ENCODE measurements around the gene KLHL41.

Gene KLHL41

DNA sequence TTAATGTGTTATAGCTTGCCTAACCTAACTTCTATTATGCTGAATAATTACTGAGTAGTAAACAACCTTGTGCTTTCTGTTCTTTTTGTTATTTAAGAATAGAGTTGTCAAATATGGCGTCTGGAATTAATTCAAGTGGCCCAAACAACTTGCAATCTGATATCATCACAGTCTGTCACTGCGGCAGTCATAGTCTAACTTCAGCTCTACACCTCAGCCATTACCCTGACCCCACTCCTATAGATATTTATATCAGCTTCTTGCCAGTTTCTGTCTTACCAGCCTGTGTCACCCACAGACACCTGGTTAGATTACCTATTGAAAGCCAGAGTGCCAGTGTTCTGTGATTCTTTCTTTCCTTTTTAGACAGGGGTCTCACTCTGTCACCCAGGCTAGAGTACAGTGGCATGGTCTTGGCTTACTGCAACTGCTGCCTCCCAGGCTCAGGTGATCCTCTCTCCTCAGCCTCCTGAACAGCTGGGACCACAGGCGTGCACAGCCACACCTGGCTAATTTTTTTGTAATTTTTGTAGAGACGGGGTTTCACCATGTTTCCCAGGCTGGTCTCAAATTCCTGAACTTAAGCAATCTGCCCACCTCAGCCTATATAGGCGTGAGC is 14.1 kb upstream of the KLHL41 start:
- Histone ChIP-seq H3K27me3 (ENCODE audit: control insufficient read depth, insufficient read depth, low read length) (no peaks in the 10 kb centered on the region), H3K4me3 (ENCODE audit: low read depth, low read length) (no peak overlapping the region), H3K36me3 (ENCODE audit: control insufficient read depth, insufficient read depth, low read length) (no peaks in the 10 kb centered on the region), H3K9me3 (ENCODE audit: control insufficient read depth, low read length) (no peaks in the 10 kb centered on the region), H2AFZ (no peak overlapping the region), H3K9ac (no peak overlapping the region), H3K4me2 (ENCODE audit: low read length) (no peak overlapping the region), H3K79me2 (no peaks in the 10 kb centered on the region), H3K27ac (no peak overlapping the region), H3K4me1 (no peaks in the 10 kb centered on the region)
- TF ChIP-seq, protein P1, sequence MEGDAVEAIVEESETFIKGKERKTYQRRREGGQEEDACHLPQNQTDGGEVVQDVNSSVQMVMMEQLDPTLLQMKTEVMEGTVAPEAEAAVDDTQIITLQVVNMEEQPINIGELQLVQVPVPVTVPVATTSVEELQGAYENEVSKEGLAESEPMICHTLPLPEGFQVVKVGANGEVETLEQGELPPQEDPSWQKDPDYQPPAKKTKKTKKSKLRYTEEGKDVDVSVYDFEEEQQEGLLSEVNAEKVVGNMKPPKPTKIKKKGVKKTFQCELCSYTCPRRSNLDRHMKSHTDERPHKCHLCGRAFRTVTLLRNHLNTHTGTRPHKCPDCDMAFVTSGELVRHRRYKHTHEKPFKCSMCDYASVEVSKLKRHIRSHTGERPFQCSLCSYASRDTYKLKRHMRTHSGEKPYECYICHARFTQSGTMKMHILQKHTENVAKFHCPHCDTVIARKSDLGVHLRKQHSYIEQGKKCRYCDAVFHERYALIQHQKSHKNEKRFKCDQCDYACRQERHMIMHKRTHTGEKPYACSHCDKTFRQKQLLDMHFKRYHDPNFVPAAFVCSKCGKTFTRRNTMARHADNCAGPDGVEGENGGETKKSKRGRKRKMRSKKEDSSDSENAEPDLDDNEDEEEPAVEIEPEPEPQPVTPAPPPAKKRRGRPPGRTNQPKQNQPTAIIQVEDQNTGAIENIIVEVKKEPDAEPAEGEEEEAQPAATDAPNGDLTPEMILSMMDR (IDR thresholded peaks at IDR 0.05) = no peak

DNA sequence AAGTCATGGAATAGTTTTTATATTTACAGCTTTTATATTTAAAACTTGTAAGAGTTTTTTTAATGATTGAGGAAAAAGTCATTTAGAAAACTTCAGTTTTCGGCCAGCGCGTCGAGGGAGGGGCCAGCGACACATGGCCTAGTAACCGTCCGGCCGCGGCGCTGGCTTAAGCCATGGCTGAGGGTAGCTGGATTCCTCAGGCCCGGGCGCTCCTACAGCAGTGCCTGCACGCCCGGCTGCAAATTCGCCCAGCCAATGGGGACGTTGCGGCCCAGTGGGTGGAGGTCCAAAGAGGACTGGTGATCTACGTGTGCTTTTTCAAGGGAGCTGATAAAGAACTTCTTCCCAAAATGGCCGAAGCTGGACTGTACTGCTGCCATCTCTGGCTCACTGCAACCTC is 4.9 kb upstream of the KLHL41 start:
- no peaks in the 10 kb centered on the region for H3K79me2 ChIP-seq
- H2AFZ ChIP-seq = no peak overlapping the region
- no peak overlapping the region for H3K27ac ChIP-seq
- H3K27me3 ChIP-seq (ENCODE audit: control insufficient read depth, insufficient read depth, low read length) = no peaks in the 10 kb centered on the region
- TF ChIP-seq, protein P1 (IDR thresholded peaks at IDR 0.05) = no peak
- no peak overlapping the region for H3K4me3 ChIP-seq (ENCODE audit: low read depth, low read length)
- no peak overlapping the region for H3K9ac ChIP-seq
- H3K4me1 ChIP-seq = no peaks in the 10 kb centered on the region
- no peak overlapping the region for H3K4me2 ChIP-seq (ENCODE audit: low read length)
- H3K36me3 ChIP-seq (ENCODE audit: control insufficient read depth, insufficient read depth, low read length) = no peaks in the 10 kb centered on the region
- no peaks in the 10 kb centered on the region for H3K9me3 ChIP-seq (ENCODE audit: control insufficient read depth, low read length)

DNA sequence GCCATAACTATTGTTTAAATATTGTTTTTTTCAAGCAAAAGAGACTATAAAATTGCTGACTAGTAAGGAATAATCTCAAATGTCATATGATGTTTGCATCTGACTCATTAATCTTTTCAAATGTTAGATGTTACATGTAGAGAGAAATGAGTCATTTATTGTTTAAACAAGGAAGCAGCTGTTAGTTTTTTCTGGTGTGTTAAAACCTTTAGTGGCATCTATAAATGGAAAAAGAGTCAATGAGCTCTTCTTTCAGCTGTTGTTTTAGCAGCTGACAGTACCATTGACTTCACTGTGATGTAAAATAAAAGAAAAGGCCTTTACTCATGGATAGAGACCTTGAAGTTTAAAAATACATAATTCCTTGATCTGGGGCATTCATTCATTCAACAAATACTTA is 1.8 kb upstream of the KLHL41 start:
- no peak overlapping the region for H3K9ac ChIP-seq

DNA sequence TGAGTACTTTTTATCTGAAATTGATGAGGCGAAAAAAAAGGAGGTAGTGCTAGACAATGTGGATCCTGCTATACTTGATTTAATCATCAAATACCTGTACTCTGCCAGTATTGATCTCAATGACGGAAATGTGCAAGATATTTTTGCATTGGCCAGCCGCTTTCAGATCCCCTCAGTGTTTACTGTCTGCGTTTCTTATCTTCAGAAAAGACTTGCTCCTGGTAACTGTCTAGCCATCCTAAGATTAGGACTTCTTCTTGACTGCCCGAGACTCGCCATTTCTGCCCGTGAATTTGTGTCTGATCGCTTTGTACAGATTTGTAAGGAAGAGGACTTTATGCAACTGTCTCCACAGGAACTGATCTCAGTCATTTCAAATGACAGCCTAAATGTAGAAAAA is 453 bp downstream of the KLHL41 start:
- no peaks in the 10 kb centered on the region for H3K4me1 ChIP-seq
- TF ChIP-seq, protein P1 (IDR thresholded peaks at IDR 0.05) = no peak
- no peak overlapping the region for H3K4me2 ChIP-seq (ENCODE audit: low read length)
- H3K9ac ChIP-seq = no peak overlapping the region
- H3K9me3 ChIP-seq (ENCODE audit: control insufficient read depth, low read length) = no peaks in the 10 kb centered on the region
- H3K4me3 ChIP-seq (ENCODE audit: low read depth, low read length) = no peak overlapping the region
- no peak overlapping the region for H2AFZ ChIP-seq
- H3K36me3 ChIP-seq (ENCODE audit: control insufficient read depth, insufficient read depth, low read length) = no peaks in the 10 kb centered on the region
- H3K27ac ChIP-seq = no peak overlapping the region
- H3K27me3 ChIP-seq (ENCODE audit: control insufficient read depth, insufficient read depth, low read length) = no peaks in the 10 kb centered on the region
- no peaks in the 10 kb centered on the region for H3K79me2 ChIP-seq

More for the DNA sequence above, 1.8 kb upstream of the KLHL41 start:
- H3K79me2 ChIP-seq = no peaks in the 10 kb centered on the region
- H3K9me3 ChIP-seq (ENCODE audit: control insufficient read depth, low read length) = no peaks in the 10 kb centered on the region
- no peaks in the 10 kb centered on the region for H3K4me1 ChIP-seq
- H3K4me2 ChIP-seq (ENCODE audit: low read length) = no peak overlapping the region
- H2AFZ ChIP-seq = no peak overlapping the region
- H3K27me3 ChIP-seq (ENCODE audit: control insufficient read depth, insufficient read depth, low read length) = no peaks in the 10 kb centered on the region
- H3K27ac ChIP-seq = no peak overlapping the region
- H3K36me3 ChIP-seq (ENCODE audit: control insufficient read depth, insufficient read depth, low read length) = no peaks in the 10 kb centered on the region
- TF ChIP-seq, protein P1 (IDR thresholded peaks at IDR 0.05) = no peak
- H3K4me3 ChIP-seq (ENCODE audit: low read depth, low read length) = no peak overlapping the region

DNA sequence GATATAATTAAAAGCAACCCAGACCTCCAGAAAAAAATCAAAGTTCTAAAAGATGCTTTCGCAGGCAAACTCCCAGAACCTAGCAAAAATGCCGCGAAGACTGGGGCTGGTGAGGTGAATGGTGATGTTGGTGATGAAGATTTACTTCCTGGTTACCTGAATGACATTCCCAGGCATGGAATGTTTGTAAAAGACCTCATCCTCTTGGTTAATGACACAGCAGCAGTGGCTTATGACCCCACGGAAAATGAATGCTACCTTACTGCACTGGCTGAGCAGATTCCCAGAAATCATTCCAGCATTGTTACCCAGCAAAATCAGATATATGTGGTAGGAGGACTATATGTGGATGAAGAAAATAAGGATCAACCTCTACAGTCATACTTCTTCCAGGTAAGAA is 994 bp downstream of the KLHL41 start:
- Histone ChIP-seq H3K27me3 (ENCODE audit: control insufficient read depth, insufficient read depth, low read length) (no peaks in the 10 kb centered on the region), H2AFZ (no peak overlapping the region), H3K9ac (no peak overlapping the region), H3K79me2 (no peaks in the 10 kb centered on the region), H3K4me3 (ENCODE audit: low read depth, low read length) (no peak overlapping the region), H3K27ac (no peak overlapping the region), H3K4me2 (ENCODE audit: low read length) (no peak overlapping the region), H3K36me3 (ENCODE audit: control insufficient read depth, insufficient read depth, low read length) (no peaks in the 10 kb centered on the region), H3K9me3 (ENCODE audit: control insufficient read depth, low read length) (no peaks in the 10 kb centered on the region), H3K4me1 (no peaks in the 10 kb centered on the region)
- TF ChIP-seq, protein P1 (IDR thresholded peaks at IDR 0.05) = no peak
